Measurements from ENCODE around the gene GPR160. TPM values are rescaled to one million over a fixed set of nuclear protein-coding genes. Genes with fewer than 3 reads are reported as not detected.

The GPR160 gene
- total RNA-seq, 1 donor from 2014 or later = 1.2 TPM

- TF ChIP-seq POLR2AphosphoS5 (IDR thresholded peaks at IDR 0.05; ENCODE audit: insufficient read depth in 1 of 2, low read depth in 1 of 2) (no peak), POLR2A (IDR thresholded peaks at IDR 0.05) (no peak)
- TF ChIP-seq, protein P1, sequence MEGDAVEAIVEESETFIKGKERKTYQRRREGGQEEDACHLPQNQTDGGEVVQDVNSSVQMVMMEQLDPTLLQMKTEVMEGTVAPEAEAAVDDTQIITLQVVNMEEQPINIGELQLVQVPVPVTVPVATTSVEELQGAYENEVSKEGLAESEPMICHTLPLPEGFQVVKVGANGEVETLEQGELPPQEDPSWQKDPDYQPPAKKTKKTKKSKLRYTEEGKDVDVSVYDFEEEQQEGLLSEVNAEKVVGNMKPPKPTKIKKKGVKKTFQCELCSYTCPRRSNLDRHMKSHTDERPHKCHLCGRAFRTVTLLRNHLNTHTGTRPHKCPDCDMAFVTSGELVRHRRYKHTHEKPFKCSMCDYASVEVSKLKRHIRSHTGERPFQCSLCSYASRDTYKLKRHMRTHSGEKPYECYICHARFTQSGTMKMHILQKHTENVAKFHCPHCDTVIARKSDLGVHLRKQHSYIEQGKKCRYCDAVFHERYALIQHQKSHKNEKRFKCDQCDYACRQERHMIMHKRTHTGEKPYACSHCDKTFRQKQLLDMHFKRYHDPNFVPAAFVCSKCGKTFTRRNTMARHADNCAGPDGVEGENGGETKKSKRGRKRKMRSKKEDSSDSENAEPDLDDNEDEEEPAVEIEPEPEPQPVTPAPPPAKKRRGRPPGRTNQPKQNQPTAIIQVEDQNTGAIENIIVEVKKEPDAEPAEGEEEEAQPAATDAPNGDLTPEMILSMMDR (IDR thresholded peaks at IDR 0.05) = no peak
- no peak for DNase-seq (ENCODE audit: extremely low spot score in 2 of 2)
- H3K27ac ChIP-seq = no peak overlapping the region
- intact Hi-C loops (cut with DNase I) = no loop called here
- H3K36me3 ChIP-seq = no peaks in the 10 kb centered on the region
- H3K9me3 ChIP-seq = no peaks in the 10 kb centered on the region
- no peak overlapping the region for H3K4me3 ChIP-seq
- H3K27me3 ChIP-seq = no peaks in the 10 kb centered on the region
- H3K4me1 ChIP-seq = no peaks in the 10 kb centered on the region
Measured at GRCh38 chr3:170021083-170021482, 16.7 kb upstream of the GPR160 start.

DNA sequence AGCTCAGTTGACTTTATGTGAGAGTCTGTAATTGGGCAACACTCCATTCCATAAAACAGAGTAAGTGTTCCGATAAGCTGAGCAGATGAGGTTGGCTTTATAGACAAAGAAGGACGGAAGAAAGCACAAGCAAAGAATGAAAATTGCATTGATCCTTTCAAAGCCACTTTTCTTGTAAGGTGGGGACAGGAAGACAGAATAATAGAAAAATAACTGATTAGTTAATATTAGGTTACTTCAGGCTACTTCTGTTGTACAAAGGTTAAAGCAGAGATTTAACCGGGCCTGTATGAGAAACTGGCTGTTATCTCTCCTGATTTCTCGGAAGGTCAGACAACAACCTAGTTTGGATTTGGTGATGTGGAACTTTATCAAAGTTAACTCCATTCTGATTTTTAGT, 15.5 kb upstream of the GPR160 start:
- H3K9me3 ChIP-seq = no peaks in the 10 kb centered on the region
- no peaks in the 10 kb centered on the region for H3K27me3 ChIP-seq
- intact Hi-C loops (cut with DNase I) = no loop called here
- TF ChIP-seq POLR2A (IDR thresholded peaks at IDR 0.05) (no peak), POLR2AphosphoS5 (IDR thresholded peaks at IDR 0.05; ENCODE audit: insufficient read depth in 1 of 2, low read depth in 1 of 2) (no peak)
- TF ChIP-seq, protein P1 (IDR thresholded peaks at IDR 0.05) = no peak
- no peak overlapping the region for H3K4me3 ChIP-seq
- no peaks in the 10 kb centered on the region for H3K4me1 ChIP-seq
- no peak for DNase-seq (ENCODE audit: extremely low spot score in 2 of 2)
- no peak overlapping the region for H3K27ac ChIP-seq
- H3K36me3 ChIP-seq = no peaks in the 10 kb centered on the region

DNA sequence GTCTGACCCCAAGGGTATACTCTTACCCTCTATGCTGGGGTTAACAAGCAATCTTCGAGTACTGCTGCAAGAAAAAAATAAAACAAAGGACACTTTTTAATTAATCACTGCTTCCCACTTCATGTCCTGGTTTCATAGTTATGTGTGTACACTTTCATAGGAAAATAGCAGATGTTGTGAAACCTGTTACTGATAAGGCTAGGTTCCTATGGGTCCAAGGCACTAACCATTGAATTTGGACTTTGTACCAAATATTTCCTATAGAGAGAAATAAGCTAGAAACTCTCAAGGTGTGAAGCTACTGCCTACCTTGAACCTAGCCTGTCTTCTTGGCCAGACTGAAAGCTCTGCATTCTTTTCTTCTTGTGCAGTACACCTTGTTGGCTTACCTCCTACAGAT, 14.6 kb upstream of the GPR160 start:
- Histone ChIP-seq H3K9me3 (no peaks in the 10 kb centered on the region), H3K4me1 (no peaks in the 10 kb centered on the region), H3K27me3 (no peaks in the 10 kb centered on the region), H3K4me3 (no peak overlapping the region), H3K27ac (no peak overlapping the region), H3K36me3 (no peaks in the 10 kb centered on the region)
- TF ChIP-seq, protein P1 (IDR thresholded peaks at IDR 0.05) = no peak
- TF ChIP-seq POLR2A (IDR thresholded peaks at IDR 0.05) = no peak
- TF ChIP-seq POLR2AphosphoS5 (IDR thresholded peaks at IDR 0.05; ENCODE audit: insufficient read depth in 1 of 2, low read depth in 1 of 2) = no peak
- no peak for DNase-seq (ENCODE audit: extremely low spot score in 2 of 2)
- intact Hi-C loops (cut with DNase I) = no loop called here

DNA sequence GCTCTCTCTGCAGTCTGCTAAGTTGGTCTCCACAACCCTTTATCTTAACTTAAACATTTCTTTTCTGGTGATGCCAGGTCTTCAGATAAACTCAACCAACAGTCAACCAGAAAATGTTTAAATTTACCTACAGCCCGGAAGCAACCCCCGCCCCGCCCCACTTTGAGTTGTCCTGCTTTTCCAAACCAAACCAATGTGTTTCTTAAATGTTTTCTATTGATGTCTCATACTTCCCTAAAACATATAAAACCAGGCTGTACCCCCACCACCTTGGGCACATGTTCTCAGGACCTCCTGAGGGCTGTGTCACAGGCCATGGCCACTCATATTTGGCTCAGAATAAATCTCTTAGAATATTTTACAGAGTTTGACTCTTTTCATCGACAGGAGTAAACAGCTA, 13.2 kb upstream of the GPR160 start:
- no peak overlapping the region for H3K4me3 ChIP-seq
- H3K27ac ChIP-seq = no peak overlapping the region
- no peaks in the 10 kb centered on the region for H3K9me3 ChIP-seq
- H3K27me3 ChIP-seq = no peaks in the 10 kb centered on the region
- H3K4me1 ChIP-seq = no peaks in the 10 kb centered on the region
- TF ChIP-seq POLR2A (IDR thresholded peaks at IDR 0.05) (no peak), POLR2AphosphoS5 (IDR thresholded peaks at IDR 0.05; ENCODE audit: insufficient read depth in 1 of 2, low read depth in 1 of 2) (no peak)
- TF ChIP-seq, protein P1 (IDR thresholded peaks at IDR 0.05) = no peak
- intact Hi-C loops (cut with DNase I) = no loop called here
- no peak for DNase-seq (ENCODE audit: extremely low spot score in 2 of 2)
- H3K36me3 ChIP-seq = no peaks in the 10 kb centered on the region

- no peak overlapping the region for H3K4me3 ChIP-seq
- no peaks in the 10 kb centered on the region for H3K27me3 ChIP-seq
- no peaks in the 10 kb centered on the region for H3K4me1 ChIP-seq
- TF ChIP-seq POLR2A (IDR thresholded peaks at IDR 0.05) = no peak
- TF ChIP-seq, protein P1 (IDR thresholded peaks at IDR 0.05) = no peak
- TF ChIP-seq POLR2AphosphoS5 (IDR thresholded peaks at IDR 0.05; ENCODE audit: insufficient read depth in 1 of 2, low read depth in 1 of 2) = no peak
- no peak overlapping the region for H3K27ac ChIP-seq
- no peaks in the 10 kb centered on the region for H3K9me3 ChIP-seq
- H3K36me3 ChIP-seq = no peaks in the 10 kb centered on the region
- intact Hi-C loops (cut with DNase I) = no loop called here
- DNase-seq (ENCODE audit: extremely low spot score in 2 of 2) = no peak
Measured at GRCh38 chr3:170027233-170028102, 10.3 kb upstream of the GPR160 start.

Data from vagina (tissue), 2 donors.